GM19452 (cell line): ENCODE data around the gene MTA2.

Experiments
- ATAC-seq: cut with Tn5 transposase; IDR thresholded peaks from one replicate; pipeline ENCODE4 v1.9.1; 2021; ENCODE audit not compliant: unreplicated experiment

The MTA2 gene

DNA sequence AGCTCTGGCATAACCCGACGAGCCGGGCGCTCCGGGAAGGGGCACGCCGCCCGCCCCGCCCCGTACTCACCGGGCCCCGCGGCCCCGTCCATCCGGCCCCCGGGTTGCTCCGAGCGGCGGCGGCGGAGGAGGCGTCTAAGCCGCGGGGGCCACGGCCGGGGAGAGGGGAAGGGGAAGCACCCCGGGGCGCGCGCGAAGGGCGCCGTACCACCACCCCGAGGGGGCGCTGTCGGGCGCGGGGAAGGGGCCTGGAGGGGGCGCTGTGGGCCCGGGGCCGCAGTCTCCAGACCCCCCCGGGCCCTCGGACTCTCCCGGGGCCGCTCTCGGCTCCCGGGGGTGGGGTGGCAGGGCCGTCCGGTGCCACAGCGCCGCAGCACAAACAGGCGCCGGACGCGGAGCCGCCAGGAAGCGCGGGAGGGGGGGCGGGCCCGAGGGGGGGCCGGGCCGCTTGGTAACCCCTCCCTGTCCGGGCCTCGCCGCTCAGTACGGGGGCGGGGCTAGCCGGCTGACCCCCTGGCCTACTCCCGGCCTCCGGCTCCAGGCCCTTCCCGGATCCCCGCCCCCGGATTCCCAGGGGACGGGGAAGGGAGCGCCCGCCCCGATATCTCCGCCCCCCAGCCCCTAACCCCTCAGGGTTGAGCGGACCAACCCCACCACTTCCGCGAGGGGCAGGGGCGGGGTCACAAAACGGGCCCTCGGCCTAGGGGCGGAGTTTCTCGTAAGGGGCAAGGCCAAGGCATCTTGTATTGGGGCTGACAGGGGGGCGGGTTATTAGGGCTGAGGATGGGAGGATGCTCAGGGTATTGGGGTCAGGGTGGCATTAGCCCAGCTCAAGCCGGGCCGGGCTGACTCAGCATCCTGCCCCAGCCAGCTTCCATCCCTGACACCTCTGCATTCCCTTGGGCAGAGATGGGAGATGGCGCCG is 11.0 kb upstream of the MTA2 start, which contains the start of the genes EML3 and ROM1:
Gene EML3, minus strand, starts transcription at position 410 of the 925 bp plus-strand sequence. Its CDS starts 318 bp downstream, at position 92.
Gene ROM1, plus strand, starts transcription at position 892 of the 925 bp plus-strand sequence. Its CDS starts 25 bp downstream, at position 917.
- peak; percentile 65 for ATAC-seq

DNA sequence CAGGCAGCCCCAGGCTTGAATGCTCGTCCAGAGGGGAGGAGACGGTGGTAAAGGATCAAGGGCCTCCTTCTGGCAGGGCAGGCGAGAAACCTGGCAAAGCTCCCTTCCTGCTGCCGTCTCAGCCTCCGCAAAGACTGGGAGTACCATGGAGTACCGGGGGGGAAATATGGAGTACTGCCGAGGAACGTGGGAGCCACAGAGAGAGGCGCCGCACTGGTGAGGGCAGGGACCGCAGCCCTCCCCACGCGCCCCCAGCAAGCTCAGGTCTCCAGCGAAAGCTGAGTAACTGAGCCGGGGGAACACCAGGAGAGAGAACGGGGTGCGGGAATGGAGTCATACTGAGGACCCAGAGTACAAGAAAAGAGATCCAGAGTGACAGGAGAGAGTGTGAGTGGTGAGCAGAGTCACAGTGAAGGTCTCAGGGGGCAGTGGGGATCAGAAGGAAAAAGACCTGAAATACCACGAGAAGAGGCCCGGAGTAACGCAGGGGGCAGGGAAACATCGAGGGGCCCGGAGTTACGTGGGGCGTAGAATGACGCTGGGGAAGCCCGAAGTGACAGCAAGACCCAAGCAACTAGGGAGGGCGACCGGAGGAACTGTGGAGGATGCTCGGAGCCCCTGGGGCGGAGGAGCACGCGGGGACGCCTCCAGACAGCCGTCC is 10.2 kb upstream of the MTA2 start:
- ATAC-seq = peak; percentile 27

DNA sequence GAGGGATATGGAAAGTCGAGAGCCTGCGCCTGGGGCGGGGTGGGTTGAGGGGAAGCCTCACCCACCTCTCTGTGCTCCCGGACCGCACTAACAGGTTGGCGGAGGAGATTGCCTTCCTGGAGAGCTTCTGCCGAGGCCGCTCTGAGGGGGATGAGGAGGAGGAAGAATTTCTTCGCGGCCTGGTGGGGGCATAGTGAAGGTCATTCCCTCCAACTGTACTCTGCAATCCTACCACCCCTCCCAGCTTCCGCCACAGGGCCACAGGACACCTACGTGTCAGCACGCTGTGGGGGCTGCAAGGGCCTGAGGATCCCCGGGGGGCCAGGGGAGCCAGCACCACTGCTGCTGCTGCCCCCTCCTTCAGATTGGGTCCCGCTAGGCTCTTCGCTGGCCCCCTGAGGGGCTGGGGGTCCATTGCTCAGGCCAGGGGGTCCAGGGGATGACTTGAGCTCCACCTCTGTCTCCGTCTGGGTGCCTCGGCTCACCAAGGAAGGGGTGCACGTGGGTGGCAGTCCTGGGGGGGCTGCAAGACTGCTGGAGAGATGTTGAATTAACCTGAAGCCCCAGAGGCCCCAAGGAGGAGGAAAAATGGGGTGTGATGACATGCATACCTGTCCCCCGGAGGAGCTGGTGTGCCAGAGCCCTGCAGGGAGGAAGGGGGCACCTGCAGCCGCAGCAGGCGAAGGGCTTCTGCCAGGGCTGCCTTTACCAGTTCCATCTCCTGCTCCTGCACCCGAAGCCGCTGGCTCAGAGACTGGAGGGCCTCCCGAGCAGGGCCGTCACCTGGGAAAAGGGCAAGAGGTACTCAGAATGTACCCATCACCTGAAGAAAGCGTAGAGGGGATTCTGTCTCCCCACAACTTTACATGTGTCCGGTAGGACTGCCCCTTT is 9.4 kb upstream of the MTA2 start:
- no peak for ATAC-seq

DNA sequence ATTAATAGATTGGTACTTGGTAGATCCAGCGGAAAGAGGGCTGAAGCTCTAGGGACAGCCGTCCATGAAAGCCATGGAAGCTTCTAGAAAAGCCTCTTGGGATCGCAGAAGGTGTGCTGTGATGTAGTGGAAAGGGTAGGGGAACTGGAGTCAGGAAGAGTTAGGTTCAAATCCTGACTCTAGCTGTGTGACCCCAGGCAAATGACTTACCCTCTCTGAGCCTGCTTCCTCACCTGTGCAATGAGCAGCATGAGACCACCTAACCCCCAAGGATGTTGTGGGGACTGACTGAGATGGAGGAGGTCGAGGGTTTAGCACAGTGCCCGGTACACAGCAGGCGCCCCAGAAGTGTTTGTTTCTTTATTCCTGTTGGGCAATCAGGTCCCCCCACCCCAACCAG is 8.7 kb upstream of the MTA2 start:
- ATAC-seq = no peak

DNA sequence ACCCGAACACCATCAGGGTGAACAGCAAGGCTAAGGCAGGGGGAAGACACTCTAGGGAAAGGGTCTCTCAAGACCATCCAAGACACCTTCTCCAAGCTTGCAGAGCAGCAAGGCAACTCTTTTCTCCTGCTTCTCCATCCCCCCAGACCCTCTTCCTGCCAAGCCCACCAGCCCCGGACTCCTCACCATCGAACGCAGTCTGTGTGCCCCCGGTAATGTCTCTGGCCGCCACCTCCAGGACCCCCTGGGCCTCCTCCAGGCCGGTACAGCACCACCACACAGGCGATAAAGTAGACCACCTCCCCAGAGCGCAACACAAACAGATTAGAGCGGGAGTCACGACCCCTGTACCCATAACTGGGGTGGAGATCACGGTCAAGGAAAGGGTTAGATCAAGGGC is 7.1 kb upstream of the MTA2 start:
- no peak for ATAC-seq

DNA sequence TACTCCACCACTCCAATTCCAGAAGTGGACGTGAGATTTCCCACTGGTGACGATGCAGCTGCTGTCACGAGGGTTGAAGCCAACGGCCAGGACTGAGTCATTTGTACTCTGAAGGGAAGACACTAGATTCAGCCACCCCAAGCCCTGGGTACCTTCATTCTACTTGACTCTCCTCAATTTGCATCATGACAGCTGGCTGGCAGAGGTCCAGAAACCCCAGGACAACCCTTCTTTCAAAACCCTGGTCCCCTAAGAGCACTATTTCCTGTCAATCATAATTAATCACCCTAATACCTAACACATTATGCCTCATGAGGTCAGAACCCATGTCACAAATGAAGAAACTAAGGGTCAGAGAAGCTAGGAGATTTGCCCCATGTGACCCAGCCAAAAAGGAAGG is 6.0 kb upstream of the MTA2 start:
- ATAC-seq = no peak

GRCh38 chr11:62605902-62606301 is 4.2 kb upstream of the MTA2 start:
- ATAC-seq = no peak

DNA sequence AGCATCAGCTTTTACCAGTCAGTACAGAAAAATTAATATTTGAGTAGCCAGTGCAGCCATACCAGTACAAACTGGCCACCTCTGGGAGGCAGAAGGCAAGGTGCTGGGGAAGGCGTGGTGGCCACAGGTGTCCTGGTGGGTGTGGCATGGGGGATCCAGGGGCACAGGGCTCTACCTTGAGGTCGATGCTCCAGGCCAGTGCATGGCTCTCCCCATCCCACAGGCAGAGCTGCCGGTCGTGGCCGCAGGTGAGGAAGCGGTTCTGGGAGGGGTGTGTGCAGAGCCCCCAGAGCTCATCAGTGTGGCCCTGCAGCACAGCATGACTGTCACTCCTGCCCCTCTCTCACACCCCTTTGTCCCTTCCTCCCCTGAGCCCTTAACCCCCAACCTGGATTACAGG is 3.8 kb upstream of the MTA2 start:
- ATAC-seq = no peak

- ATAC-seq = no peak
Observed at GRCh38 chr11:62604460-62605120, 2.9 kb upstream of the MTA2 start.

DNA sequence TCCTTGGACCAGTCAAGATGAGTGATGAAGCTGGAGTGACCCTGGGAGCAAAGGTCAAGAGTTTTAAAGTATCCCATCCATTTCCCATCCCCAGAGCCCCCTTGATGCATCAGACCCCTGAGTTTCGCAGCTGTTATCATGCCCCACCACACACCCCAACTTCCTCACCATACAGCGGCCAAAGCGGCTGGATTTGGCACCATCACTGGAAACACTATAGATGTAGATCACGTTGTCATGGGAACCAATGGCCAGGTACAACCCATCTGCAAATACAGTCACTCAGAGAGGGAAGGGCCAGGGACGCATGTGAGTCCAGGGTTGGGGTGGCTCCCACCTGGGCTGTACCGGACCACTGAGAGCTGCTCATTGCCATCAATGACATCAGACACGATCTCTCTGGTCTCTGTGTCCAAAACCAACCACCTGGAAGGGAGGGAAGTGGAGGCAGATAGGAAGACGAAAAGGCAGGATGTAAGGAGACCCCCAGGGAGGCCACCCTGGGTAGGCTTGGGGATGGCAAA is 2.2 kb upstream of the MTA2 start:
- no peak for ATAC-seq

GRCh38 chr11:62603072-62603408 is 1.4 kb upstream of the MTA2 start:
- no peak for ATAC-seq

DNA sequence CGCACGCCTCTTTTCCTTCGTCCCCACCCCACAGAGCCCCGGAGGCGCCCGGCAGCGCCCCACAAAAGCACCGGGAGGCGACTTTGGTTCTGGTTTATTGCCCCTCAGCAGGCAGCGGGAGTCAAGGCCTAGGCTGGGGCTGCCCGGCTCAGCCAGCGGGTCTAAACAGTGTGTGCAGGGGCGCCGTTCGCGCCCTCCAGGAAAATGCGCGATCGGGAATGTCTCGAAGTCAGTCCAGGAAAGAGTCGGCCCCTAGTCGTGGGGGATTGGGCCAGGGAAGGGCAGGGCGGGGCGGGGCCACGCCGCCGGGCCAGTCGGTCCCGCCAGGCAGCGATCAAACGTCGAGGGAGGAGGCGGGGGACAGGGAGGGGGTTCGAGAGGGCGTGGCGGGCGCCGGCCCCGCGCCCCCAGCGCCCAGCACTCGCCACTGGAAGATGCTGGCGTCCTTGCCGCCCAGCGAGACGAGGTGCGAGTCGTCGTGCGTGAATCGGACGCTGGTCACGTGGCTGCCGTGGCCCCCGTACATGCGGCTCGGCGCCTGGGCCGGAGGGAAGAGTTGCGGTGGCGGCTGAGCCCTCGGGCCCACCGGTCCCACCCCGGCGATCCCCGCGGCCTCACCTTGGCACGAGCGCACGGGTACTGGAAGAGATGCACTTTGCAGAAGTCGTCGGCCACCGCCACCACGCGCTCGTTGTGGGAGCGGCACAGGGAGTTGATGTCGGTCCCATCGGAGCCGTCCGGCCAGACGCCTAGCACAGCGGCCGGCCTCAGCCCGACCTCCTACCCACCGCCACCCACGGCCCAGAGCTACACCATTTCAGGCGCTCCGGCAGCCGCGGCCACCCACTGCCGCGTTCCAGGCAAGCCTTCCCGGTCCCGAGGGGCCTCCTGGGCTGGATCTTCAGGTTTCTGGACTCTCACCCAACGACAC is 741 bp upstream of the MTA2 start:
- no peak for ATAC-seq

DNA sequence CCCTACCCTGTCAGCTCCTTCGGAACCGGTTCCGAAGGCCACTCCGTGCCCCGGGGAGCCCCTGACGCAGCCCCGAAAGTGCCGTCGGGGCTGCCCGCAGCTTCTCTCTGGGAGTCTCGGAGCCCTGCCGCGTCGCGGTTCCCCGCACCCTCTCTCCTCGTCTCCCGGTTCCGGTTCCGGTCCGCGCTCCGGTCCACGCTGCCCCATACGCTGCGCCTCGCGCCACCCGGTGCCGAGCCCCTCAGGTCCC is 618 bp downstream of the MTA2 start:
- ATAC-seq = no peak

GRCh38 chr11:62600367-62601121 is 1.1 kb downstream of the MTA2 start:
- no peak for ATAC-seq

DNA sequence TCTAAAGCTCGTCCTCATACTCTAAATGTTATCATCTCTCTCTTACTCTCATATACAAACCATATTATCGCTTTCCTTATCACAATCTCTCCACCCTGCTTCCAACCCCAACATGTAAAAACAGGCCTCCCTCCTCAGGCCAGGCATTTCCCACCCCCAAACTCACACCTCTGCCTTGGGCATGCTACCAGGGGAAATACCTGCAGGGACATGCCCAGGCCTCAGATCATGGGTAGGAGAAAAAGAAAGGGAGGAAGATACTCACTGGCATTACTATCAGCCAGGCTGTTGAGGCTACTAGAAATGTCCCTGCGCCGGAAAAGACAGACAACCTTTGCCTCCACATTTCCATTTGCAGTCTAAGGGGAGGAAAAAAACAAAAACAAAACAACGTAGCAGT is 1.8 kb downstream of the MTA2 start:
- ATAC-seq = no peak

GRCh38 chr11:62599069-62599696 is 2.5 kb downstream of the MTA2 start:
- ATAC-seq = peak; percentile 44

DNA sequence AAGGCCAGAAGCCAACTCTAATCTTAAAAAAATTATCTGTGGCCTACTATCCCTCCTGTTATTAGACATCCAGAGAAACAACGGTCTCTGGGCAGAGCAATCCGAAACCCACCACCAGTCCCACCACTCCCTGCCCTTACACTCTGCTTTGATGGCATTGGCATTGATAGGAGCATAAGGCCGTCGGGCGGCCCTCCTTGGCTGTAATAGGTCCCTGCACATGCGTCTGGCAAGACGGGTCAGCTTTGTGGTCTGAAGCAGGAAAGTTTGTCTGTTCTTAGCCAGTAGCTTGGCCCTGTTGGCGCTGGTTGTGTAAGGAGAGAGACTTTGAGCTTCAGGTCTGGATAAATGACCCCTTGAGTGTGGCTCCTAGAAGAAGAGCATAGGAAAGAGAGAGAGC is 6.5 kb downstream of the MTA2 start:
- no peak for ATAC-seq

DNA sequence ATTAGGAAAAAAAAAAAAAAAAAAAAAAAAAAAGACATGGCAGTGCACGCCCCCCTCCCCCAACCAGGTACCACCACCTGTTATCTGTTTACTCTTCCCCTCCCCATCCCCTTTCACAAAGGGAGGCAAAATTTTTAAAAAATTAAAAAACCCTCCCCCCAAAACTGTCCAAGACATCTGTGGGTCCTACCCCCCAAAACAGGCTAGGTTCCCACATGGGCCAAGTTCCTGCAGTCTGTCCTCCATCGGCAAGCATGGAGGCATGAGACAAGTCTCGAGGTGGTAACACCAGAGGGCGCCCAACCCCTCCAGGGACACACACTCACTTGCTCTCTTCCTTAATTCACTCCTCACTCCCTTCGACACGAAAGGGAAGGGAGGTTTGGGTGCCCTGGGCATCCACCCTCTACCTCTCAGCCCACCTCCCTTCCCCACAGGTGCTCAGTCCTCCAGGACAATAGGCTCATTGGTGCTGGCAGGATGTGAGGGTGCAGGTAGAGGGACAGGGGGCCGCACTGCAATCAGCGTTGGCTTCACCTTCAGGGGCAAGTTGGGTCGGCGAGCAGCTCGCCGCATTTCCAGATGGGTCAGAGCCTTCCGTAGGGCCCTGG is 8.1 kb downstream of the MTA2 start:
- no peak for ATAC-seq
